HEK293T (cell line): ENCODE measurements around the gene GOLGA5.

Experiments used
- FOXA1 ChIP-seq: fragments of 450-650 bp; IDR thresholded peaks from 2 replicates; pipeline ENCODE4 v1.6.1; 2016; ENCODE audit warnings: mild to moderate bottlenecking
- FOXK2 ChIP-seq: fragments of 450-650 bp; IDR thresholded peaks from 2 replicates; pipeline ENCODE4 v1.6.1; 2016; ENCODE audit warnings: mild to moderate bottlenecking
- NFRKB ChIP-seq: fragments of 450-650 bp; IDR thresholded peaks from 2 replicates; pipeline ENCODE4 v1.6.1; 2016; ENCODE audit warnings: mild to moderate bottlenecking, moderate library complexity
- SP1 ChIP-seq: fragments of 450-650 bp; IDR thresholded peaks from 2 replicates; pipeline ENCODE4 v1.6.1; 2017

GRCh38 chr14:92800525-92800924 lies 6.4 kb downstream of the GOLGA5 start:
- TF ChIP-seq NFRKB (no peak), FOXA1 (no peak), SP1 (no peak), FOXK2 (no peak)
